Spleen (tissue), 11 donors: ENCODE results near the gene DNAH6. TPM values are rescaled to one million over a fixed set of nuclear protein-coding genes. Genes with fewer than 3 reads are reported as not detected.

Experiments used
- DNase-seq: peaks from one replicate; pipeline ENCODE4 v3.0.0-alpha.2; 2020
- H3K27ac ChIP-seq, 8 donors: fragments of 200-600 bp; sonication (generic) in 7 of 8; 1 replicate in 4 of 8; 2 replicates in 4 of 8; pipeline versions ENCODE4 v1.5.0 to v1.8.0; 2016 to 2021; ENCODE audit warnings: inconsistent platforms in 4 of 8, mild to moderate bottlenecking in 4 of 8, moderate library complexity in 1 of 8
- H3K27me3 ChIP-seq, 7 donors: fragments of 200-600 bp; sonication (generic) in 6 of 7; replicated peaks in 1 of 7; 1 replicate in 4 of 7; 2 replicates in 3 of 7; pipeline versions ENCODE4 v1.5.0 to v1.8.0; 2016 to 2021; ENCODE audit warnings: inconsistent platforms in 3 of 7, mild to moderate bottlenecking in 1 of 7
- H3K36me3 ChIP-seq, 6 donors: fragments of 200-600 bp; sonication (generic) in 5 of 6; 1 replicate in 4 of 6; 2 replicates in 2 of 6; pipeline versions ENCODE4 v1.5.0 to v1.8.0; 2016 to 2021; ENCODE audit warnings: inconsistent platforms in 2 of 6
- H3K4me1 ChIP-seq, 6 donors: fragments of 200-600 bp; sonication (generic) in 5 of 6; 1 replicate in 3 of 6; 2 replicates in 3 of 6; pipeline versions ENCODE4 v1.5.0 to v1.8.0; 2016 to 2021; ENCODE audit warnings: inconsistent platforms in 3 of 6
- H3K4me3 ChIP-seq, 8 donors: fragments of 200-600 bp; sonication (generic) in 7 of 8; 1 replicate in 4 of 8; 2 replicates in 4 of 8; pipeline versions ENCODE4 v1.5.0 to v1.8.0; 2016 to 2021; ENCODE audit warnings: inconsistent platforms in 4 of 8, mild to moderate bottlenecking in 4 of 8, moderate library complexity in 2 of 8
- H3K9me3 ChIP-seq, 8 donors: fragments of 200-600 bp; sonication (generic) in 7 of 8; 1 replicate in 4 of 8; 2 replicates in 4 of 8; pipeline versions ENCODE4 v1.5.0 to v1.8.0; 2016 to 2021; ENCODE audit warnings: inconsistent platforms in 4 of 8
- CTCF ChIP-seq, 11 experiments: fragments of 200-600 bp in 7 of 11; fragments of 450-650 bp in 4 of 11; sonication (generic) in 4 of 11; IDR thresholded peaks in 8 of 11; conservative IDR thresholded peaks in 3 of 11; 1 replicate in 7 of 11; 2 replicates in 4 of 11; pipeline versions ENCODE4 v1.4.0 to v1.8.0; 2016 to 2021; ENCODE audit warnings: antibody characterized with exemption in 11 of 11, inconsistent platforms in 4 of 11, mild to moderate bottlenecking in 1 of 11
- POLR2A ChIP-seq, 3 donors: fragments of 450-650 bp; IDR thresholded peaks; one replicate each; pipeline ENCODE4 v1.5.1; 2017; ENCODE audit warnings: antibody characterized with exemption in 3 of 3, mild to moderate bottlenecking in 1 of 3
- POLR2AphosphoS5 ChIP-seq, 3 donors: sonication (generic); formaldehyde crosslinking; IDR thresholded peaks; one replicate each; pipeline ENCODE4 v1.5.1; 2017; ENCODE audit warnings: antibody characterized with exemption in 3 of 3
- WGBS, 5 donors: extraction: QIAGEN DNeasy Blood & Tissue Kit in 3 of 5; methylation state at CpG; one replicate each; pipeline versions ENCODE4 v1.1.5 to v1.1.7; 2013 to 2018; 5-methylcytosine and 5-hydroxymethylcytosine counted together
- intact Hi-C: fragments of 100-400 bp; cut with DNase I; formaldehyde crosslinking; loops from one replicate; pipeline ENCODE4 v1.15.0; 2023; ENCODE audit warnings: low total_unique reads
- polyA plus RNA-seq, 3 donors: library from polyadenylated mRNA; stranded (reverse); fragments of 200-250 nt; gene quantifications; one replicate each; pipeline ENCODE4 v1.2.1, GENCODE V29; 2013
- total RNA-seq, 7 donors: library from RNA; depleted of rRNA in 3 of 7; stranded (reverse); fragments of >200 nt in 3 of 7; fragmentation: NEBNext Ultra II Directional in 4 of 7; extraction: Animal tissue kit (Norgen Biotek cat#: 25700) in 4 of 7; gene quantifications; one replicate each; pipeline versions ENCODE4 v1.1.0 to v1.2.1, GENCODE V29; 2016 to 2021
- donor health status: healthy with polysubstance abuse.
- donor health status: DM: no; HTN: no; CAD: no; lungs with moderate emphysema.
- donor health status: DM: no; HTN: no; CAD: no.
- donor health status: Bipolar disorder and iron deficiency.
- donor health status: healthy.
- donor health status: DM: no; HTN: no; CAD: no.
- donor health status: DM: yes; HTN: yes; CAD: no.

DNAH6 gene
- total and polyA plus RNA-seq, 10 donors: 0.02 to 1.1 (median 0.43) TPM; not detected in 1

DNA sequence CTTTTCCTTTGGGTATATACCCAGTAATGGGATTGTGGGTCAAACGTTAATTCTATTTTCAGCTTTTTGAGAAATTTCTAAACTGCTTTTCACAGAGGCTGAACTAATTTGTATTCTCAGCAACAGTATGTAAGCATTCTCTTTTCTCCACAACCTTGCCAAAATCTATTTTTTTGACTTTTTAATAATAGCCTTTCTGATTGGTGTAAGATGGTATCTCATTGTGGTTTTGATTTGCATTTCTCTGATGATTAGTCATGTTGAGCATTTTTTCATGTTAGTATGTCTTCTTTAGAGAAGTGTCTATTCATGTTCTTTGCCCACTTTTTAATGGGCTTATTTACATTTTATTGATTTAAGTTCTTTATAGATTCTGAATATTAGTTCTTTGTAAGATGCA lies 219.1 kb downstream of the DNAH6 start:
- intact Hi-C loops: no loop called here
- WGBS, 5 donors: 58 to 82% (median 81%) methylated on average over 1 of the region's 1 CpG
- Histone ChIP-seq H3K4me3 (no peak overlapping the region), H3K9me3 (peaks cover 0 to 9% (median 0%) of the 10 kb centered on the region in 8 donors), H3K4me1 (no peaks in the 10 kb centered on the region), H3K27me3 (peaks cover 0 to 3% (median 0%) of the 10 kb centered on the region in 7 donors), H3K36me3 (no peaks in the 10 kb centered on the region), H3K27ac (no peak overlapping the region)
- no peak for TF ChIP-seq POLR2A (IDR thresholded peaks at IDR 0.05)
- no peak for DNase-seq

GRCh38 chr2:84741182-84741822 lies 225.0 kb downstream of the DNAH6 start:
- Histone ChIP-seq H3K36me3 (no peaks in the 10 kb centered on the region), H3K4me3 (no peak overlapping the region), H3K27me3 (peaks cover 0 to 9% (median 0%) of the 10 kb centered on the region in 7 donors), H3K27ac (peak overlapping the region in 1 of 8 donors; percentile 54), H3K4me1 (peaks cover 0 to 8% (median 0%) of the 10 kb centered on the region in 6 donors), H3K9me3 (peaks cover 0 to 7% (median 0%) of the 10 kb centered on the region in 8 donors)
- DNase-seq: peak; percentile 79
- 47 to 62% (median 55%) methylated on average over 2 to 3 of the region's 3 CpGs for WGBS, 5 donors
- intact Hi-C loops: no loop called here
- no peak for TF ChIP-seq POLR2A (IDR thresholded peaks at IDR 0.05)
- peak; percentile 15 to 69 (median 42) for TF ChIP-seq CTCF (IDR thresholded peaks at IDR 0.05 in 8 of 11, conservative IDR thresholded peaks at IDR 0.05 in 3 of 11)

GRCh38 chr2:84748341-84748740 lies 232.0 kb downstream of the DNAH6 start:
- no peak for DNase-seq
- intact Hi-C loops: no loop called here
- H3K4me1 ChIP-seq: no peaks in the 10 kb centered on the region
- H3K27me3 ChIP-seq: no peaks in the 10 kb centered on the region
- no peaks in the 10 kb centered on the region for H3K9me3 ChIP-seq
- no peak for TF ChIP-seq POLR2A (IDR thresholded peaks at IDR 0.05)
- no peak for TF ChIP-seq POLR2AphosphoS5 (IDR thresholded peaks at IDR 0.05)
- TF ChIP-seq CTCF (IDR thresholded peaks at IDR 0.05 in 8 of 11, conservative IDR thresholded peaks at IDR 0.05 in 3 of 11): no peak
- no peak overlapping the region for H3K4me3 ChIP-seq
- H3K27ac ChIP-seq: no peak overlapping the region
- no peaks in the 10 kb centered on the region for H3K36me3 ChIP-seq

DNA sequence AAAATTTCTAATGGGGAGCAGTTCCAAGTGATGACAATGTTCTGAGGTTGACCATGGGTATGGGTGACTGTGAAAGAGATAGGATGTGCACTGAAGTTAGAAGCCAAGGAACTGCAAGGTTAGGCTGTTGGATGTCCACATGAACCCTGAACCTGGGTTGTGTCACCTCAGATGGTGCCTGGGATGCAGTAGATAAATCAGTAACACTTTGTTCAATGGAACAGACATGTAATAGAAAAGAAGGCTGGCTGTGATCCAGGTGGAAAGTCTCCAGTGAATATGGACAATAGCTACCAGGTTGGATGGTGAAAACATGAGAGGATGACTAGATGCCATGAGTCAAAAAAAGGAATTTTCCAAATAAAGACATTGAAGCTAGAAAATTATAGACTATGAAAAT lies 233.1 kb downstream of the DNAH6 start:
- H3K36me3 ChIP-seq: no peaks in the 10 kb centered on the region
- no peaks in the 10 kb centered on the region for H3K9me3 ChIP-seq
- intact Hi-C loops: no loop called here
- no peak for DNase-seq
- H3K27me3 ChIP-seq: no peaks in the 10 kb centered on the region
- TF ChIP-seq CTCF (IDR thresholded peaks at IDR 0.05 in 8 of 11, conservative IDR thresholded peaks at IDR 0.05 in 3 of 11): no peak
- TF ChIP-seq POLR2AphosphoS5 (IDR thresholded peaks at IDR 0.05): no peak
- TF ChIP-seq POLR2A (IDR thresholded peaks at IDR 0.05): no peak
- H3K4me1 ChIP-seq: no peaks in the 10 kb centered on the region
- H3K4me3 ChIP-seq: no peak overlapping the region
- H3K27ac ChIP-seq: no peak overlapping the region
